ENCODE results near the gene FZD2.
A peak's percentile ranks its signal among the peaks of the same experiment; 100 is the strongest.
"Not testable (repeated sequence)": the region's sequence is repeated elsewhere in the genome, so short reads cannot be mapped to it uniquely, and the experiment has no call there.

The FZD2 gene

DNA sequence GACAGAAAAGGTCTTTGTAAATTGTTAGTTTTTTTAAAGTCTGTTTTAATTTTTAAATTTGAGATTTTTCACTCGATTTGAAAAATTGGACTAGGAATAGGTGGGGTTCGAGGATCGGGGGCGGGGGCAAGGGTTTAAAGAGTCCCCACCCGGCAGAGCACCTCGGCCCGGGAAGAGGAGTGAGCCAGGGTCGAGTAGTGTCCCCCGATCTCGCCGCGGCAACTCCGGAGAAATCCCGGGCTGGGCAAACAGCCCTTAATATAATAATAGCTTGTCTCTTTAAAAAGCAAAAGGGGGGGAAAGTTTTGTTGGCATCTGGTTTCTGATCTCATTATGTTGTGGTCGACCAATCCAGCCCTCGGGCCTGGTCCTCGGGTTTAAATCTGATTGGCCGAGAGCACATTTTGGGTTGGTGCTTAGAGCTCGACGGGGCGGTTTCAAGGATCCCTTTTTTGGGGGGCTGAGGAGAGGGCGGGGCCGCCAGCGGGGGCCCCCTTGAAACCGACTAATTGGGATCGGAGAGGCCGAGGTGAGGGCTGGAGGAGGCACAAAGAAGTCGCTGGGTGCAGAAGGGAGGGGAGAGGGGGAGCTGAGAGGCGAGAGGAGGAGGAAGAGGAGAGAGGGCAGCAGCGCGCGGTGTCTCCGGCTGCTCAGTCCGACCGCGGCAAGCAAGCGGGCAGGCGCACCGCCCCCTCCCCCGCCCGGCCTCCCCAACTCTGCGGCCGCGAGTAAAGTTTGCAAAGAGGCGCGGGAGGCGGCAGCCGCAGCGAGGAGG is at the start of gene FZD2:
Gene FZD2, plus strand, starts transcription at position 653 of the 775 bp plus-strand sequence. CDS start 205 bp downstream, outside the sequence.
- peak; percentile 86 for DNase-seq (ENCODE audit: low spot score)

DNA sequence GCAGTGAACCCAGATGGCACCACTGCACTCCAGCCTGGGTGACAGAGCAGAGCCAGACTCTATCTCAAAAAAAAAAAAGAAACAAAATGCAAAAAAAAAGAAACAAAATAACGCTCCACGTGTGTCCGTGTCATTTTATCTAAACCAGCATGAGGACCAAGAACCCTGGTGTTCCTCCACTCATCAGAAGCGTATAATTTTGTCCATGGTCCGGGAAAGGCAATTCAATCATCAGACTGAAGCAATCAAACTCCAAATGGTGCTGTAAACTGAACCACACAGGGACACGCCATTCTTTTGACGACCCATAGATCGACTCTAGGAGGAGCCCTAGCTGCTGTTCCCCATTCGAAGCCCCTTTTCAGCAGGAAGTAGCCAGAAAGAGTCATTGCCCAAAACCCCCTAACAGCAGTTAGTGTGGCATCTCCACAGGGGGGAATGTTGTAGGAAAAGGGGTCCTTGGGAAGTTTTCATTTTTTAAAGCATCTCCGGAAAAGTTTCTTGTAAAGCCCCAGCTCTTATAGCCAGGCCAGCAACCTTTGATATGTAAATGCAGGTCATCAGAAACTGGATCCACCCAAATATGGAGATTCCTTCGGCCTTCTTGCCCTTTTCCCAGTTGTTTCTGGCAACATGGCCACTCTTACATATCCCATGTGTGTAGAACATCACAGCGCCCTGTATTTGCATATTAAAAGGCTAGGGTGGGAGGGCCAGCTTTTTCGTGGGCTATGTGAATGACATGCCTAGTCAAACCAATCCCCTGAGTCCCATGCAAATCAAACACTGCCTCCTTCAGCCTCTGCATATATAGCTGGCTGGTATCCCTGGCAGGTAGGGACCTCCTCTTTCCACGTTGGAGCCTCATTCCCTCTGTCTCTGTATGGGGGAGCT is 45.8 kb upstream of the FZD2 start:
- peak; percentile 12 for DNase-seq (ENCODE audit: low spot score)

DNA sequence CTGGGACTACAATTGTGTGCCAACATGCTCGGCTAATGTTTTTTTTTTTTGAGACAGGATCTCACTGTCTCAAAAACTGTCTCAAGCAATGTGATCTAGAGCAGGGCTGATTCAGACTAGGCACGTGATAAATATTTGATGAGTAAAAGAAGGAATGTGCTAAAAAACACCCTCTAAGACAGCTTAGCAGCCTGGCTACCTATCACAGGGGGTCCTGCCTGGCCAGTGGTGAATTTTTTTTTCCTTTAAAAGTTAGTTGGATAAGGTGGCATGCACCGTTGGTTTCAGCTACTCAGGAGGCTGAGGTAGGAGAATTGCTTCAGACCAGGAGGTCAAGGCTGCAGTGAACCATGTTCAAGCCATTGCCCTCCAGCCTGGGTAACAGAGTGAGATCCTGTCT is 39.3 kb upstream of the FZD2 start:
- no peak for DNase-seq (ENCODE audit: low spot score)

DNA sequence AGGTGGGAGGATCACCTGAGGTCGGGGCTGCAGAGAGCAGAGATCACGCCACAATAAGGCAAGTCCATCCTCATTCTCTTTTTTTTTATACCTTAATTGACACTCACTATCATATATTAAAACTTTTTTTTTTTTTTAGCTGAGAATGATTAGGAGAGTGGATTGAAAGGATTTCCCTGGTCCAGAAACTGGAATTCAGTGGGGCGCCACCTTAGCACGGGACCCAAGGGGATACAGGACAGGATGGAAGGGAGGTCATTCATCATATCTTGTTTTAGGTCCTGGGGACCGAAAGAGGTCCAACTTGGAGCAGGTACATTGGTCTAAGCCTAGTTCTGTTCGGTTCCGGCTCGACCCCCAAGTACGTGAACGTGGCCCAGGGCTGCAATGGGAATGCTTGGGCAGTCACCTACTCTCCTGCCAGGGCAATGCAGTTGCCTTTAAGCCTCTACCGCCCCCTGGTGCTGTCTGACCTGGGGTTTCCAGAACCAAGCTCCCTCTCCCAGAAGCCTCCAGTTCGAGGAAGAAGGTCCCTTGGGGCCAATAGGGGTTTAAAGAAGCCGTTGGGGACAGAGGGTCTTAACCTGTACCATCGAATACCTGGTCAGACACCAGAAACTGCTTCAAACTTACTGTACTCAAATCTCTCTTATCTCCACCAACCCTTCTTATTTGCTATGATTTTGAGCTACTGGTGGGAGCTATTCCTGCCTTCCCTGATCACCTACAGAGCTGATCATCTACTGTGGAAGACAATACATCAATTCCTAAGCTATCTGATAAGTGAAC is 34.2 kb upstream of the FZD2 start:
- DNase-seq (ENCODE audit: low spot score) = peak; percentile 56

DNA sequence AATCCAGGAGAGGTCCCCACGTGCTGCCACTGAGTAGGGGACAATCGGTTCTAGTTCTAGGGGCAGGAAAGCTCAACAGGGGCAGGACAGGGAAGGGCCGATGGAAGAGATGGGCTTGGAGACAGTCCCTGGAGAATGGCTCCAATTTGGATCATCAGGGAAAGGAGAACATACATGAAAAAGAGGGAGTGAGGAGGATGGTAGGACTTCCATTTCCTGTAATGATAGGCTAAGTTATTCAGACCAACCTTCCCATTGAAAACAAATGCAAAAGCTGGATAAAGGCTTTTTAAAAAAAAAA is 33.7 kb upstream of the FZD2 start:
- DNase-seq (ENCODE audit: low spot score) = no peak

DNA sequence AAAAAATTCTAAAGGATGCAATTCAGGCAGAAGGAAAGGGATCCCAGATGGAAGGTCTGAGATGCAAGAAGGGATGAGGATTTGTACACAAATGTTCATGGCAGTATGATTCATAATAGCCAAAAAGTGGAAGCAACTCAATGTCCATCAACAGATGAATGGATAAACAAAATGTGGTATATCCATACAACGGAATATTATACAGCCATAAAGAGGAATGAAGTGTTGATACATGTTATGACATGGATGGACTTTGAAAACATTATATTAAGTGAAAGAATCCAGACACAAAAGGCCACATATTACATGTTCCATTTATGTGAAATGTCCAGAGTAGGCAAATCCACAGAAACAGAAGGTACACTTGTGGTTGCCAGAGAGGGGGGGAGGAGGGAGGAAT is 30.2 kb upstream of the FZD2 start:
- no peak for DNase-seq (ENCODE audit: low spot score)

DNA sequence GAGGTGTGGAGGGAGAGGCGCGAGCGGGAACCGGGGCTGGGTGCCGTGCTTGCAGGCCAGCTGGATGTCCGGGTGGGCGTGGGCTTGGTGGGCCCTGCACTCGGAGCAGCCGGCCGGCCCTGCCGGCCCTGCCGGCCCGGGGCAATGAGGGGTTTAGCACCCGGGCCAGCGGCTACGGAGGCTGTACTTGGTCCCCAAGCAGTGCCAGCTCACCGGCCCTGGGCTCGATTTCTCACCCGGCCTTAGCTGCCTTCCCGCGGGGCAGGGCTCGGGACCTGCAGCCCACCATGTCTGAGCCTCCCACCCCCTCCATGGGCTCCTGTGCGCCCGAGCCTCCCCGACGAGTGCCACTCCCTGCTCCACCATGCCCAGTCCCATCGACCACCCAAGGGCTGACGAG is 29.3 kb upstream of the FZD2 start:
- DNase-seq (ENCODE audit: low spot score) = no peak

DNA sequence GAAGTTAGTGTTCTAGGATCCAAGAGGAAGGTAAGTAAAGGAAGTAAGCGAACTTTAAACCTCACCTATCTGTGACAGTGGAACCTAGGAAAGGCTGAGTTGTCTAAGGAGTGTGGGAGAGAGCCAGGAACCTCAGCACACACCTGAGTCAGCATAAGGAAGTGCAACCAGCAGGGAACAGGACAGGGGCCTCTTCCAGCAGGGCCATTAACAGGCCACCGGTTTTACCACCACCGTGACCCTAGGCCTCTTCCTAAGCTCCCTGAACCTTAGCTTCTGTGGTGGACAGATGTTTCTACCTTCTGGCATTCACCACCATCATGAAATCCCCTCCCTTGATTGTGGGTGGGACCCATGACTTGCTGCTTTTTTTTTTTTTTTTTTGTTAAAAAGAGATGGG is 27.4 kb upstream of the FZD2 start:
- DNase-seq (ENCODE audit: low spot score) = no peak

DNA sequence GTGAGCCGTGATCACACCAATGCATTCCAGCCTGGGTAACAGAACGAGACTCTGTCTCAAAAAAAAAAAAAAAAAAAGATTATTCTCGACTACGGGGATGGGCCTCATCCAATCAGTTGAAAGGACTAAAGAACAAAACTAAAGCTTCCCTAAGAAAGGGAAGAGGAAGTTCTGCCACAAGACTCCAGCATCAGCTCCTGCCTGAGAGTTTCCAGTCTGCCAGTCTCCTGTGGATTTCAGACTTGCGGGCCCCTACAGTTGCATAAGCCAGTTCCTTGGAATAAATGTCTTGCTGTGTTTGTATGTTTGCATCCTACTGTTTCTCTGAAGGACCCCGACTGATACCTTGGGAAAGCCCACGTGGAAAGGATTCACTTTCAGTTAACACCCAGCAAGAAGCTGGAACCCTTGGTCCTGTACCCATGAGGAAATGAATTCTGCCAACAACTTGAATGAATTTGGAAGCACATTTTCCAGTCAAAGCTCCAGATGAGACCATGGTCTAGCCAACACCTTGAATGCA is 26.3 kb upstream of the FZD2 start:
- no peak for DNase-seq (ENCODE audit: low spot score)

DNA sequence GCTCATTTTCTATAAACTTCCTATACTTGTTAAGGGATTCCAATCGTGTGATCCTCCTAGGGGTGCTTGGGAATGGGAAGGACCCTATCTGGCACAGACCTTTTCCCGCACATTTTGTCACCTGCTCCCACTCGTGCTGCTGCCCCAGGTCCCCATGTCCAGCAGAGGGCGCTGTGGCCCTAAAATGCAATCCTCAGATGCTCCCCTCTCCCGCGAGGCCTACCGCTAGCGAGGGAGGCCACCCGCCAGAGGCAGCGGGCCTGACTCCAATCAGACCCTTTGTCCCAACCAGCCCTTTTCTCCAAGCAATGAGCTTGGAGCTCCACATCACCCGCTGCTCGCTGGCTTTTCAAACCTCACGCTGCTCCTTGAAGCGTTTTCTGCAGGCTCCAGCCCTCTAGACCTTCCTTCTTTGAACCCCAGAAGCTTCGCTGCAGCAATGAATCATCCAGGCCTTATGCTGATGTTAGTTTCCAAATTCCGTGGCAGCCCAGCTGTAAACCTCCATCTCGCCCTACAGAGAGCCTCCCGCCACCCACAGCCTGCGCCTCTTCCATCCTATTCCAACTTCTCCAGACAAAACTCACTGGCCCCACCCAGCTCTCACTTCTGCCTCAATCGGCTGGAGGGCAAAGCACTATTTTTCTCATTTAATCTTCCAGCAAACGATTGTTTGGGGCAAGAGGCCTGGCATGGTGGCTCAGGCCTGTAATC is 23.6 kb upstream of the FZD2 start:
- peak; percentile 89 for DNase-seq (ENCODE audit: low spot score)

DNA sequence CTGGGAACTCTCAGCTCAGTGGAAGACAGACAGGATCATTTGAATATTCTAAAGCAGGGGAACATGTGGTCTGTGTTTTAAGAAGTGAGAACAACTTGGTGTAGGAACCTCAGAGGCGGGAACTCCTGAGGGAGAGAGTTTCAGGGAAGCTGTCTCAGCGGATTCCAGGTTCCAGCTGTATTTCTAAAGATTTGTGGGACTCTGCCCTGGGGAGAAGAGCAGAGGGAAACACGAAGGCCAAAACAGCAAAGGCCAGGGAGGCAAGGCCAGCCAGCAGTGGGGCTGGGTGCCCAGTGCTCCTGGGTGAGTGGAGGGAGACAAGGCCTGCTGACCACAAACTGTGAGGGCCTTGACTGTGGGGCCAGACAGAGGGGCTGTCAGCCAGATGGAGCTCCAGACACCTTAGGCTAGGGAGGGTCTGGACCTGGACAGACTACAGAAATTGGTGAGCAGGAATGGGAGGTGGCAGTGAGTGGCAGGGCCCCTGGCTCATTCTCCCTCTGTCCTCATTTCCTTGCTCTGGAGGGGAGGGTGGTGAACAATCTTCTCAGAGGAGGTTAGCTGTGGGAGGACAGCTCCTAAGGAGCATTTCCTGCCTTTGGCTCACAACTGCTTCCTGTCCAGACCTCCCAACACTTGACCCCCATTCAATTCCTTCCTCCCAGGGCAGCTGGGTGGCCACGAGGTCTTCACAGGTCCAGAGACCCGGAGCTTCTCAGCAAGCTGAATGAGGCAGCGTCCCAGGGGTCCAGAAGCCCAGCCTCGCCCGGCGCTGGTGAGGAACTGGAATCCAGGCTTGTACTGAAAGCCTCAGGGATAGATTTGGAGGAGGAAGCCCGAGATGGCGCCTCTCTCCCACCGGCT is 21.0 kb upstream of the FZD2 start:
- DNase-seq (ENCODE audit: low spot score) = no peak

DNA sequence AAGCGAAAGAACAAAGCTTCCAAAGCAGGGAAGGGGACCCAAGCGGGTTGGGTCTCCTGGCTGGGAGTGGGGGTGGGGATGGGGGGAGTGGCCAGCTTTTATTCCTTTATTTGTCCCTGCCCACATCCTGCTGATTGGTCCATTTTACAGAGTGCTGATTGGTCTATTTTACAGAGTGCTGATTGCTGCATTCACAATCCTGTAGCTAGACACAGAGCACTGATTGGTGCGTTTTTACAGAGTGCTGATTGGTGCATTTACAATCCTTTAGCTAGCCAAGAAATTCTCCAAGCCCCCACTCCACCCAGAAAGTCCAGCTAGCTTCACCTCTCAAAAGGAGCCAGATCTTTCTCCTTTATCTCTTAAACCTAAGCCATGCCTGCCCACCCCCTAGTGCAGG is 19.4 kb upstream of the FZD2 start:
- not testable (repeated sequence) for DNase-seq (ENCODE audit: low spot score)

DNA sequence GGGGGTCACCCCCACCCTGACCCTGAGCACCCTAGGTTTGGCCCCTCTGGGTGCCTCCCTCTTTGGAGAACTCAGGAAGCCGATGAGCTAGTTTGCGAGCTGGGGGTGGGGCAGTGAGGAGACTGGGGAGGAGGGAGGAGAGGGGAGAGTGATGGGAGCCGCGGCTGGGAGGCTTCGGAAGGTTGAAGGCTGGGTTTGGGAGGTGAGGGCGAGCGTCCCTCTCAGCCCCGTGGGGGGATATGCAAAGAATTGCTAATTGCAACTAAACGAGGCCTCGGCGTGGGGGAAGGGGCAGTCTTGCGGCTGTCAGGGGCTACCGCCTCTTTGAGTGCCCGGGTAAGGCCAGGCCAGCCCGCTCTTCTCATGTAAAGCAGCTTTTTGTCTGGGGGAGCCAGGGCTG is 17.6 kb upstream of the FZD2 start:
- DNase-seq (ENCODE audit: low spot score) = no peak

DNA sequence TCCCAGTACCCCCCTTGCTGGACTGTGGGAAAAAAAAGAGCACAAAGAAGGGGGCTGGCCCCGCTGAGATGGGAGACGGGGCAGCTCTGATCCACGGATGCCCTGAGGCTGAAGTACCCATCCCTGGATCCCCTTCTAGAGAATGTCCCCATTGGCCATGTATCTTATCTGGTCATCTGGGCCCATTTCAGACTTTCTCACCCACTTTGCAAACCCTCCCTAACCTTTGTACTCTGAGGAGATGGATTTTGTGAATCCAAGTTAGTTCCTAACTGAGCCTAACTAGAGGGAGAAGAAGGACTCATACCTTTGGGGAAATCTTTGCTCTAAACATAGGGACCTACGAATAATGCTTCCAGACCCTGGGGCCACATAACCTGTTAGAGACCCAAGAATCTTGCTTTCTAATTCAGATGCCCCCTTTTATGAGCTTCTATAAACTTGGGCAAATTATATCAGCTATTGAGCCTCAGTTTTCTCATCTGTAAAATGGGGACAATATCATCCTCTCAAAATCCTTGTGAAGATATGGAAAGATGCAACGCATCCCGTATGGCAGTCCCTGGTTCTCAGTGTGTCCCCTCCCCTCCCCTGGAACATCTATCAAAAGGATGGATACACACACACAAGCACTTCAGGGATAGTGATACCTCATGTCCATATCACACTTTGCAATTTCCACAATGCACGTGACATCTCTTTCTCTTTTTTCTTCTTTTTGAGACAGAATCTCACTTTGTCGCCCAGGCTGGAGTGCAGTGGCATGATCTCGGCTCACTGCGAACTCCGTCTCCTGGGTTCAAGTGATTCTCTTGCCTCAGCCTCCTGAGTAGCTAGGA is 16.8 kb upstream of the FZD2 start:
- DNase-seq (ENCODE audit: low spot score) = no peak

DNA sequence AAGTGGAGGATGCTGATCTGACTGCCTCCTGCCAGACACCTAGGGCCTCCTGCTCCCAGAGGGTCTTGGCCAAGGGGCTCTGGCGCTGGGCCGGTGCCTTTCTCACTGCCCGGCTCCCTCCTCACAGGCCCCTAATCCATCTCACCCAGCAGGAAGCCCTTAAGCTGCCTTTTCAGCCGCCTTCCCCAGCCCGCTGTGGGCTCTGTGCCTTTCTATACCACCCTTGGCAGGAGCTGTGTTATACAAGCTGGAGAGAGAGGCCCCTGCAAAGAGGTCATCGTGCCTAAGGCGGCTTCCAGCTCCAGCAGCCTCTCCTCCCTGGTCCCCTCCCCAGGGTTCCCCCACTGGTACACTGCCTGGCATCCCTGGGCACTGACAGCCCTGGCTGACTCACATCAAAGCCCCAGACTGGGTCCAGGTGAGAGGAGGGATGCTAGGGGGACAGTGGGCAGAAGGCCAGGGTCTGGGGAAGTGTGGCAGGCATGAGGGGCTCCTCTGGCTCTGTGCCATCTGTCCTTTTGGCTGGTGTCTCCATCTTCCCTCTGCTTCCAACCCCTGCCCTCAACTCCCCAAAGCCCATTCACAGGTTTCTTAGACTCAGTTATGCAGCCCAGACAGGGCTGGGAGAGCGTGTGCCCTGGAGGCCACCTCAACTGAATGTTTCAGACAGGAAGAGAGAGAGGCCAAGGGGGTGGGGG is 15.3 kb upstream of the FZD2 start:
- DNase-seq (ENCODE audit: low spot score) = no peak

DNA sequence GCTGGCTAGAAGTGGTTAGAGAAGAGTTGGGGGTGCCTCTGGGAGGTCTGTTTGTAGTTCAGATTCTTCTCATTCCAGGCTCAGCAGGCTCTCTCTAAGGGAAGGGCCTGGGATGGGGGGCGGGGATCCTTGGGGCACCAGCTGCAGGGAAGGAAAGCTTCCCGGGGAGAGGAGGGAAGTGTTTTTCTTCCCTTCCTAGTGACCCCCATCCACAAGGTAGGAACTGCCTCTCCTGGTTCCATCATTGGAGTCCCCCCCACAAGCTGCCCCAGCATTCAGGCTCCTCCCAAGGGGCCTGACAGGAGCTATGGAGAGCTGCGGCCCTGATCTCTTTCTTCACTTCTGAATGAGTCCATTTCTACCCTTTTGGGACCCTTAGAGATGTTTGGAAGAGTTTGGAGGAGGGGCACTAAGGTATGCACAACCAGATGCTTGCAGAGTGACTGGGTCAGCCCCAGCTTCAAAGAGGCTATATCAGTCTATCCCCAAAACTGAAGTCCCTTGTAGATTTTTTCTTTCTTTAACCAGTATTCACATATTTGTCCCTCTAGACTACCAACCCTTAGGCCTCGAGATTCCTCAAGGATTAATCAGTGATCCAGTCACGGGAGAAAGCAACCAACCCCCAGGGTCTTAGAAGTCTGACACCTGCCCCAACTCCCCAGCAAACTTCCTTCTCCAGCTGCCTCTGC is 13.9 kb upstream of the FZD2 start:
- DNase-seq (ENCODE audit: low spot score) = no peak

DNA sequence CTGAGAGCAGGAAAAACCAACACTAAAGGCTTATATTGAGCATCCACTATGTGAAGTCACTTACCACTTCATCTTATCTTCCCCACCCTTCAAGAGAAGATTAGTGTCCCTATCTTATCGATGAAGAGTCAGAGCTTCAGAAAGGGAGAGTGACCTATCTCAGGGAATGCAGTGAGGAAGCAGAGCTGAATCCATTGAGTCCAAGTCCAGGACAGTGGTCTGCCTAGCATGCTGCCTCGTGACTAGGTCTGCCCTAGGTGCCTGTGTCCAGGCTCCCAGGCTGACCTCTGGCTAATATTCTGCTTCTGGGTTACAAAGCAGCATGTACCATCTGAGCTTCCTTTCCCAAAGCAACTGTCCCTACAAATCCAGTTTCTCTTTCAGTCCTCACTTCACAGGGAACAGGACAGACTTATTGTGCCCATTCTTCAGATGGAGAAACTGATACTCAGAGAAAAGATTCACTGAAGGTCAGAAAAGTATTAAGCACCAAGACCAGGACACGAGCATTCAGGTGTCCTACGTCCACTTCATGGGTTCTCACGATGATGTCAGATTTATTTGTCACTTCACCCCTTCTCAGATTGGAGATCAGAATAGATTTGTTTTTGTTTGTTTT is 13.3 kb upstream of the FZD2 start:
- DNase-seq (ENCODE audit: low spot score) = no peak
